GM19463 (cell line): ENCODE data around the gene GALNTL6.
A peak's percentile ranks its signal among the peaks of the same experiment; 100 is the strongest.
"Not testable (repeated sequence)": the region's sequence is repeated elsewhere in the genome, so short reads cannot be mapped to it uniquely, and the experiment has no call there.

Experiments used
- ATAC-seq: cut with Tn5 transposase; IDR thresholded peaks from one replicate; pipeline ENCODE4 v1.9.1; 2021; ENCODE audit warnings: mild to moderate bottlenecking, moderate library complexity; ENCODE audit not compliant: unreplicated experiment

The GALNTL6 gene

DNA sequence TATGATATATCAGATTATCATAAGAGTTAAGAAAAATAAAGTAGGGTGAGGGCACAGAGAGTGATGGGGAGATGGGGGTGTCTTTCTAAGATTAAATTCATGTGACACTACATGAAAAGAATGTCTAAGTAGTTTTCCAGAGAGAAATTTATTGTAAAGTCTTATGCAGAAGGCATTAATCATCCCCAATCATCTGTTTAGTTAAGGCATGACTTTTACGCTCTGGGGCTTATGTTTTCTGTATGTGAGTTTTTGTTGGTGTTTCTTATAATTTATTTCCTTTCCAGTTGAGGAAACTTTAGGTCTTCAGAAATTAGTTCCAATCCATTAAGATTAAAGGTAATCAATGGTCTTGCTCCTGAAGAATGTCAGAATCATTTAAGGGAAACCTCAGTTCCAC is 972.4 kb downstream of the GALNTL6 start:
- no peak for ATAC-seq

DNA sequence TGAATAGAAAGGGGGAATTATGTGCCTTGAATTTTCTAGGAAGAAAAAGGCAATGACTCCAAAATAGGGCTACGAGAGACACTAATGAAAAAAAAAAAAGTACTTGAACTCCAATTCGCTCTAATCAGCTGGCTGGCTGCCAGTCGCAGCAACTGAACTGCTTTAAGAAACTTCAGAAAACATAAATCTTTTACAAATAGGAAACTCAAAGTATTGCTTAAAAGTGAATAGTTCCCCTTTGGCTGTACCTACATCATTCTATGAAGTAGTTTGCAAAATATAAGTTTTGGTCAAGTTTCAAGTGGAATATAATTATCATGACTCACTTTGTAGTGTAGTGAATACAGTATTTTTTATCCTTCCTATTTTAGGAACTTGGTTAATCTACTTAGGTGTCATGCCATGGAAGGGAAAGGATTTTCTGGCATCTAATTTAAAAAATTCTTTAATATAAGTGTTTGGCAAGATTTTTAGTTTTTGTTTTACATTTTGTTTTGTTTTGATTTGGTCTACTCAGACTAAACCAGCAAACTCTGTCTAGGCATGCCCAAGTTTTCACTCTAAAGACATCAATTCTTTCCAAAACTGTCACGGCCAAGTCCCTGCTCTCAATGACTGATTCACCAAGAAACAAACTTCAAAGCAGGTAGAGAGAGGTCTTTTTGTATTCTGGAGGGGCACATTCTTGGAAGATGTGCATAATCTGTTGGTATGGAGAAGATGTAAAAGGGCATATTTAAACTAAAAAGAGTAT is 973.0 kb downstream of the GALNTL6 start:
- ATAC-seq: no peak

DNA sequence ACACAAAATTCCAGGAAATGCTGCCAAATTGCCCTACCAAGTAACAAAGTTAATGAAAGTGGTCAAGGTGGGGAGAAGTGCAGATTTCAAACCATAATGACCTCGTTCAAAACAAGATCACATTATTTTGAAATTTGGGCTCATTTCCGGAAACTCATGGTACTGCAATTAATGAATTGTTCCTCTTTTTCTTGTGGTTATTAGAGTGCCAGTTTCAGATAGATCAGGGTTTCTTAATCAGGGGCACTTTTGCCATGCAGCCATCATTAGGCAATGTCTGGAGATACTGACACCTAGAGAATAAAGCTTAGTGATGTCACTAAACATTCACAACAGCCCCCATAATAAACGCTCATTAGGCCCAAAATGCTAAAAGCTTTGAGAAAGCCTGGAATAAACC is 973.9 kb downstream of the GALNTL6 start:
- ATAC-seq: peak; percentile 51

DNA sequence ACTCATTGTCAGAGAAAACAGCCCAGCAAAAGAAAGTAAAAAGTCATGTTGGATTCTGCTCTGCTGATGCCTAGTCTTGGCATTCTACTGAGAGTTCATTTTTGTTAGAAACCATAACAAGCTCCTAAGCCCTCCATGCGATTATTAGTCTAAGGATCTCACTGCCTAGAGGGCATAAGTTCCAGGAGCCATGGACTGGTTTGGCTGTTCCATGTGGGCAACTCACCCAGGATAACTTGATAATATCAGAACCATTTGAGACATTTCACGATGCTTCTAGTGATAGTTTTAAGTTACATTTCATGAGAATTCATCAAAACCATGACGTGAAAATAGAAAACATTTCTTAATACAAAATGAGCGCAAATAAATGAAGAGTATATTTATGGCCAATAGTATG is 978.6 kb downstream of the GALNTL6 start:
- no peak for ATAC-seq

DNA sequence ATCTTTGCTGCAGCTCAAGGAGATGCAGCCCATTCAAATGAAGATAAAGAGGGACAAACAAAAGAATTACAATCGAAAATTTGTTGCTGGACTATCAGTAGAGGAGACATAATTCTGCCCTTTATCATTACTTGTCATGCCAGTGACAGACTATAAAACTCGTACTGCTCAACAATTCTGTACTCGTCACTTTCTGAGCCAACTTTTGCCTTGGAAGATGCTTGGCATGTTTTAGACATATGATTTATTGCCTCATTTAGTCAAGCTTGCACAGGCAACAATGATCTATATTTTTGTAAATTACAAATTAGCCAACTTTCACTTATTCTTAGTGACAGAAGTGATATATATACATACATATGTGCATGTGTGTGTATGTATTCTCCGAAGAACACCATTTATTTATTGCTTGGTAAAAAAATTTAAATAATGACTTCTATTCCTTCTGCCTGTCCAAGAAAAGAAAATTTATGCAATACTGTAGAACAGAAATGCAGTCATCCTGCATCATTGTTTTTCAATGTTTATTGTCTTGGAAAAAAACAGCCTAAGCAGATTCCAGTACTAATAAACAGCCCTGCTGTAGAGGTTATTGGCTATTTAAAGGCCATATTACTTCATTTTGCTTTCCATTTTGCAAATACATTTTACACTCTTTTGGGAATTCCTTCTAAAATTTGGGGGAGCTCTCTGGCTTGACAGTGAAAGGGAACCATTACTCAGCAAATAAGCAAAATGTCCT is 980.5 kb downstream of the GALNTL6 start:
- no peak for ATAC-seq

DNA sequence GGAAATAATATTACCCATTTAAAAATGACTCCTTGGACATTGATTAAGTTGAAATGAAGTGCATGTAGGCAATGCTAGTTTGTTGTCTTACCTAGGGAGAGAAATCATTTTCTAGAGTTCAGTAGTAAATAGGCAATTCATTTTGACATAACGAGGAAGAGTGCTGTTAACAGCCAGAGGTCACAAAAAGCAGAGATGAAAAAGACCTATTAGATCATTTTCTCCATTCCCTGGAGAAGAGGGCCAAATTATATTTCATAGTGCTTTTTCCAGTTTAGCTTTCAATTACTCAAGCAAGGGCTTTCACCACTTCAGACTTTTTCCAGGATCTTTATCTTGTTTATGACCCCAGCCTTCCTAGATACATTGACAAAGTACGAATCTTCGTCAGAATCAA is 981.1 kb downstream of the GALNTL6 start:
- no peak for ATAC-seq

DNA sequence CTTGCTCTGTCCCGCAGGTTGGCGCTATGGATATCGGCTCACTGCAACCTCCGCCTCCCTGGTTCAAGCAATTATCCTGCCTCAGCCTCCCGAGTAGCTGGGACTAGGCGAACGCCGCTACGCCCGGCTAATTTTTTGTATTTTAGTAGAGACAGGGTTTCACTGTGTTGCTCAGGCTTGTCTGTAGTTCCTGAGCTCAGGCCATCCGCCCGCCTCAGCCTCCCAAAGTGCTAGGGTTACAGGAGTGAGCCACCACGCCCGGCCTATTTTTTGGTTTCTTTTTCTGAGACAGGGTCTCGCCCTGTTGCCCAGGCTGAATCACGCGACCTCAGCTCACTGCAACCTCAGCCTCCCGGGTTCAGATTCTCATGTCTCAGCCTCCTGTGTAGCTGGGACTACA is 984.1 kb downstream of the GALNTL6 start:
- not testable (repeated sequence) for ATAC-seq

DNA sequence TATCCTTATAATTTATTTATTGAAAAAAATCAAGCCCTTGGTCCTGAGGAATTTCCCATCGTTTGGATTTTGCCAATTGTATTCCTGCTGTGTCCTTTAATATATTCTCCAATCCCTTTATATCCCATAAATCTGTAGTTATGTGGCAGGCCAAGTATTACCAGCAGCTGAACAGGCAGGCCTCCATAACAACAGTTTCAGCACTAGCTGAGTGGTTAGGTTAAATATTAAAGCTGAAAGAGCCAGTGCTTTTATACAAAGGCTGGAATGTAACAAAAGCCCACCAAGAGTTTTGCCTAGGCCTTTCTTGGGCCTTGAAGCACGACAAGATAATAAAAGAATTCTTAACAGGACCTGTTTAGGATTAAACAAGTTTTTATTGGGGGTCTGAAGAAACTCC is 988.8 kb downstream of the GALNTL6 start:
- ATAC-seq: no peak

DNA sequence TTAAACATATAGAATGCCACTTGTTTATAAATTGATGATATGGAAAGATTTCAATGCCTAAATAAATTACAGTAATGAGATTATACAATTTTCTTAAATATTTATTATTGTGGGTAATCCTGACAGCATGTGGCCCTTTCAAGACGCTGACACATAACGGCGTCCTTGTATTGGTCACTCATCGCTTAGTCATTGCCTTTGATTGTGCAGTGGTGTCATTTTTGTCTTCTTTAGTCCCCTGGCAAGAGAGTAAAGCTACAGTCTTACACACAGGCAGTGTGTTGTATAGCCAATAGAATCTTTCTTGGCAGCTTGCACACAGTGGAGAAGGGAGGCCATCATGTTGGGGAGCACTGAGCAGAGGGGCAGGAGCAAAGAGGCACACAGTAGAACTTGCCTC is 993.6 kb downstream of the GALNTL6 start:
- no peak for ATAC-seq

DNA sequence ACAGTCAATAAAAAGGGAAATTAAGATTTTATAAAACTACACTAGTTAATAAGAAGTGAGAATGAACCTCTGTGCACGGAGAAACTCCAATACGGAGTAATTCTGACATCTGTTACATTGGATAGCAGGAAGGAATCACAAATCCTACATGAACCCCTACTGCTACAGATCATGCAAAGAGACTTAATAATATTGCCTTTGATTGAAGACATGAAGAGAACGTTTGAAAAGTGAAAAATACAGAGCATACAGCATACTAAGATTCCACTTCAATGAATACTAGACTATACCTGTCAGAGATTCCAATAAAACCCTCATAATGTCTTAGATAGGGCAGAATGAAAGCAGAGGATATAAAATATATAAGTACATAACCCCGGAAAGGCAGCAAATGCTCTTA is 995.0 kb downstream of the GALNTL6 start:
- no peak for ATAC-seq

DNA sequence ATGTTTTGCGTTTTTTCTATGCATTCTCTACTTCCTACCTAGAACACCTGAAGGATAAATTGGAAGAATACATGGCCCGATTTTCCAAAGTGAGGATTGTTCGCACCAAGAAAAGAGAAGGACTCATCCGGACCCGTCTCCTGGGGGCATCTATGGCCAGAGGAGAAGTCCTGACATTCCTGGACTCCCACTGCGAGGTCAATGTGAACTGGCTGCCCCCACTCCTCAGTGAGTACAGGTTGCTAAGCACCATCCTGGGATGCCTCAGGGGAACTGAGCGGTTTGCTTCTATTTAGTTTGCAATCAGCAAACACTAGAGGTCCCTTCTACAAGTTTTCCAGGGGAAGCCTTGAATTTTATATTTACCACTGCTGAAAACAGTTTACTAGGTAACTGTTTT is 996.1 kb downstream of the GALNTL6 start:
- no peak for ATAC-seq

DNA sequence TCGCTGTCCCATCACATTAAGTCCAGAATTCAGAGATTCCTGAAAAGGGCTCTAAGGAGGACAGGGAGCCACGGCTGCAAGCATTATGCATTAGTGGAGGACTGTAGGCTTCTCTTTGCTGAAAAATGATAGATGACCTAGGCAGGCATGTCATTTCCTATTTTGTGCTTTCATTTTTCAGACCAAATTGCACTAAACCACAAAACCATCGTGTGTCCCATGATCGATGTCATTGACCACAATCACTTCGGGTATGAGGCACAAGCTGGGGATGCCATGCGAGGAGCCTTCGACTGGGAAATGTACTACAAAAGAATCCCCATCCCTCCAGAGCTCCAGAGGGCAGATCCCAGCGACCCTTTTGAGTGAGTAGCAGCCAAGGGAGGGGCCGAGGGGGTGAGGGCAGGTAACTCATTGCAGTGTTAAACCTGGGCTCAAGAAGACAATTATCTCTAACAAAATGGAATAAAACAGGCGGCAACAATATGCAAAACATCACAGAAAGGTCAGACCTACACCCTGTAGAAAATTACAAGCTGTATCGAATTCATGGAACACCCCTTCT is 1000.2 kb downstream of the GALNTL6 start:
- ATAC-seq: peak; percentile 79

DNA sequence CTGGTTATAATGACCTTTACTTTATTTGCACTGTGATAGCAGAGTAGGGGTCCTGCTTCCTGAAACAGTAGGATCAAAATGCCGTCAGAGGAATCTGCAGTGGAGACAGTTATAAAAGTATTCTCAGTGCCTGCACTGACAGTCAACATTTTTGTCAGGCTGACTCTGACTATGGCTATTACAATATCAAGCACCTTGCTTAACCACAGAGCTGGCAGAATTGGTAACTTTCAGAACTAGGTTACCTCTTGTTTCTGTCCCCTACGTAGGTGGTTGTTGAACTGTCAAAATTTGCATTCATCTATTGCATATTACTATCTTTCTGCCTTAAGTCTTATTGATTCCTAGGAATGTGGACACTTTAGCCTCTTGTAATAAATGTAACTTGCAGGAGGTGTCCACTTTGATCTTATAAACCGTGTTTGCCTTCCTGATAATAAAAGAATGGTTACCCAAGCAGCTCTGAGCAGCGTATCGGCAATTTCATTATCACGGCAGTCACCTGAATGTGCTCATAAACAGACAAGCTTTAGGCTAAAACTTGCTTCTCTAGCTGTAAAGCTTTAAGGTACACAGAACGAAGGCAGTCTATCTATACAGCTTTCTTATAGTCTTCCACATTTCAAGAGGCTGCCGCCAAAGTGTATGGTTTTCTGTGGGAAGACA is 1002.4 kb downstream of the GALNTL6 start:
- ATAC-seq: no peak

DNA sequence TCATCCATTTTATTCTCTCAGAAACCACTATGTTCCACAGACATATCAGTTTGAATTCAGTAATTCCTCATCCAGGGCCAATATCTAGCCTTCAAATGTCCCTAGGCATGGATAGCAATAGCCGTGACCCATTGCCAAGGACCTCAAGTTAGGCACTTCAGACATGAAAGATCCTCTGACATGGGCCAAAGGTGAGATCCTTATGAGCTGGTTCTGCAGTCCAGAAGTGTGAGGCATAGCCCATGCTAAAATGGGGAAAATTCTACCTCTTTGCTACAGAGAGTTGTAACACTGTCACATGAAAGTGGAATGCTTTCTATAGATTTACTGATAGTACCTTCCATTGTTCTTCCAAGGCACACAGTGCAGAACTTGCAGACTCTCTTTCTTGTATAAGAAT is 1005.7 kb downstream of the GALNTL6 start:
- ATAC-seq: no peak

DNA sequence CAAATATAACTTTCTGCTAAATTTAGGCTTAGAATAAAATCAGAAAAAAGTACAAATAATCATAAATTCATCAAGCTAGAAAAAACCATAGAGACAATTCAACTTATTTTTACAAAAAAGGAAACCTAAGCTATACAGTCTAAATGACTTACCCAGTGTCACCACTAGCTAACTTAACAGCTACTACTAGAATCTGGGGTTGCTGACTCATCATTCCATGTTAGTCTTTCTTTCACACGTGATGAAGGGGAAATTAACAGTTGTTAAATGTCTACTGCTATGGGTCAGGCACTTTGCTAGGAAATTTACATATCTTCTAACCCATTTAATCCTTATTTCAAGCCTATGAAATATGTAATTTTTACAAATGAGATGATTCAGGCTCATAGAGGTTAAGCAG is 1006.1 kb downstream of the GALNTL6 start:
- peak; percentile 53 for ATAC-seq

DNA sequence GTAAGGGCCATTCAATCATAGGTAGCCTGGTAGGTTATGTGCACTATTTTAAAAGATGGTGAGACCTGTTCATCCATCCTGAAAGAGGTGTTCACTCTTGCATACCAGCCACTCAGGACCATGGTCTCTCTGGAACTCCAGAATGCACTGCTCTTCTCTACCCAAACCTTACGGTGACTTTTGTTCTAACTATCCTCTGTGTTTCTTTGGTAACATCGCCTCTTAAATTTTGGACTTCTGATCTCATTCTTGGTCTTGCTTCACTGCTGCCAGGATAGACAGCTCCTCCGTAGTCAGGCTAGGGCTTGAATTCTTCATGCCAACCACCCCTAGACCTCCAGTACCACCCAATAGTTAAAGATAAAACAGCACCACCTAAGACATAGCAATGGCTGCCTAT is 1009.1 kb downstream of the GALNTL6 start:
- ATAC-seq: no peak

DNA sequence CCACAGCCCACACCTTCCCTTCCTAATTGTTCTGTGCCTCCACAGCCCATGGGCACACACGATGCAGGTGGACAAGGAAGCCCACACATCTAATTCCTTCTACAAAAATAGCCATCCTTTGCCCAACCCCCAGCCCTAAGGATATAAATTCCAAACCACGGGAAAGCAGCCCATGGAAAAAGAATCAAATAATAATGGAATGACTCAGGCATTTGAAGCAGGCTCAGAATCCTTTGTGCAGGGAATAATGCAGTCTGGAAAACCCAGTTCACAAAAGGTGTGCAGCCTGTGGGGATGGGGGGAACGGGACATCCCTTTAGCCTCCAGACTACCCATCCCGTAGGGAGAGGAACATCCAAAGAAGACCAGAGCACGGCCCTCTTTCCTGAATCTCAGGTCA is 1013.1 kb downstream of the GALNTL6 start:
- ATAC-seq: no peak

DNA sequence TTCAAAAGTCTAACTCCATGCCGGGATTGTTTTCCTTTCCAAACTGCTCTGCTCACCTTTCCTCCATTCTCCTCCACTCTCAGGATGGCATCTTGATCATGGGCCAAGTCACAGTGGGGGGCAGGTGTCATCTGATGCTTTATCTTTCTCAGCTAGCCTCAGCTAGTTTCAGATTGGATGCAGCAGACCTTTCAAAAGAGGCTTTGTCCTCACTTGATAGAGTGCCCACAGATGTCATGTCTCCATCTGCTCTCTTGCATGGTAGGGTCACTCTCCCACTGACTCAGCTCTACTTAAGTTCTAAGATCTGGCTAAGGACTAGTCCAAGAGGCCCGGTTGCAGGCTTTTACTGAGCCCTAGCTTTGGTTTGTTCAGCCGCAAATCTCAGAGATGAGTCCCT is 1013.7 kb downstream of the GALNTL6 start:
- ATAC-seq: no peak

DNA sequence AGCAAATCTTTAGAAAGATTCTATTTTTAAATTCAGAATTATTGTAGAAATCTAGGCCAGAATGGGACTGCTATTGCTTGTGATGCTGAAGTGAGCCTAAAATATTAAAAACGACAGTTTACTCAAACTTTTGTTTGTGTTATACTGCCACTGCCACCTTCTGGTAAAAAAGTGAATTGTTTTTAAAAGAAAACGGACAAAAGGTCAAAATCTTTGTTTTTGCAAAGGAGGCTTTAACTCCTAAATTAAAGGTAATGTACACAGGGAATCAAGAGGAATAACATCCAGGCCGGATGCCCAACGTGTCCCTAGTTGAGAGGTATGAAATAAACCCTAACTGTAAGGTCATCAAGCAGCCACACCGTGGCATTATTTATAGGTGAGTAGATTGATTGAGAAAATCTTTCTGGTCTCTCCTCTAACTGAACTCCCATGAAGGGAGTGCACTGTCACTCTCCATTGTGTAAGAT is 1017.1 kb downstream of the GALNTL6 start:
- no peak for ATAC-seq

DNA sequence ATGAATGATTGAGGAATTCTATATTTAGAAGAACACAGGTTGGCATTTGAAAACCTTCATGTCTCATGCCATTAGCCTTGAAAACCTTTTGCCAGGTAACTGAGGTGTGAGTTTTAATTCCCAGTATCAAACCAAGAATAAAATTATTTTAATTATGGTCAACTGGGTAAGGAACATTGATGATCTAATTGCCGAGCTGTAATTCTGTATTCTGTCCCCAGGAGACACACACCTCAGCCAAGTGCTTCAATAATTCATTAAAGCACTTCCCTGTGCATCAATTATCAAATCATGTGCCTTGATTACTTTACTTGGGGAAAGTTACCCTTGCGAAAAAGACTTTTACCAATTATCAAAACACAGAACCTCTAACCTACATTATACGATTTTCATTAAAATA is 1023.5 kb downstream of the GALNTL6 start:
- no peak for ATAC-seq

DNA sequence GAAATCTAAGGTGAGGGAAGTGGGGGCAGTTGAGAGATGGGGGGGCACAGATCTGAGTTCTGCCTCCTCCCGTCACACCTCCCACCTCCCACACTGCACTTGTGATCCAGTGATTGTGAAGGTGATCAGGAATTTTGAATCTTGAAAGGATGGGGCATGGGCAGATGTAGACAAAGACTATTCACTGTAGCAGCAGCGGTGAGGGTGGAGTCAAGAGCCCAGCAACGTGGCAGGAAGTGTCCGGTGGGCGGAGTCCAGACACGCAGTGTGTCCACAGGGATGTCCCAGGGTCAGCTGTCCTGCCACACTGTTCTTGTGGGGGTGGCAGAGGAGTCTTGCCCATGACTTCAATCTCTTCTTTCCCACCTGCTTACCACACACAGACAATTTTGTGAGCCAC is 1024.9 kb downstream of the GALNTL6 start:
- ATAC-seq: no peak

DNA sequence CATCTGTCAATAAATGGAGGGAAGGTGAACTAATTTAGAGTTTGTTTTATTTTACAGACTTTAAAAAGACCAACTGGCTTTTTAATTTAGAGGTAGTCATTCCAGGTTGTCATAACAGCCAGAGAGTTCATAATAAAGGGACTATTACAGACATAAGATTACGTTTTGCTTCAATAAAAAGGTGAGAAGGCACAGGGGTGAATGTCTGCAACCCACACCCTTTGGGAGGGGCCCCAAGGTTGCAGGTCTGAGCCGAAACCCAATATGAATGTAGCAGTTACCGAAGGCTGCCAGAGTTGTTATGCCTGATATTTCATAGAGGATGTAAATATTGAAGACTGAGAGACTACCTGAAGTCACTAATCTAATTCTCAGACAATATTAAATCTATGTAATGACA is 1025.7 kb downstream of the GALNTL6 start:
- no peak for ATAC-seq
